NB4 (cell line): Measurements from ENCODE around the gene PLXNB2.

ENCODE experiments used
- MYC ChIP-seq: IDR thresholded peaks from 2 replicates; pipeline ENCODE4 v1.6.1; 2011; ENCODE audit warnings: low read depth, low read length
- POLR2A ChIP-seq: IDR thresholded peaks from 2 replicates; pipeline ENCODE4 v1.6.1; 2011; ENCODE audit warnings: mild to moderate bottlenecking; ENCODE audit not compliant: insufficient read length; ENCODE audit errors: extremely low read depth

GRCh38 chr22:50315289-50316113, 8.1 kb upstream of the PLXNB2 start:
- TF ChIP-seq POLR2A (no peak), MYC (no peak)
